SK-N-SH treated with all-trans-retinoic acid at 6 μM for 48 hours (cell line): ENCODE results near the gene ZMYM5.

Experiments
- ATAC-seq: fragments of 200-7000 bp; cut with Tn5 transposase; 3 replicates; pipeline ENCODE4 v1.9.1; 2020; ENCODE audit warnings: mild to moderate bottlenecking, moderate library complexity
- ARNTL ChIP-seq: fragments of 450-650 bp; formaldehyde crosslinking; IDR thresholded peaks from 2 replicates; pipeline ENCODE4 v1.5.0; 2020; ENCODE audit warnings: low read depth, mild to moderate bottlenecking, moderate library complexity, borderline replicate concordance
- BACH2 ChIP-seq: fragments of 250-450 bp; sonication (Bioruptor Pico); IDR thresholded peaks from 2 replicates; pipeline ENCODE4 v1.9.0; 2021; ENCODE audit warnings: mild to moderate bottlenecking, borderline replicate concordance
- CREB5 ChIP-seq: fragments of 250-450 bp; sonication (Bioruptor Pico); IDR thresholded peaks from 2 replicates; pipeline ENCODE4 v1.5.1; 2020; ENCODE audit warnings: low read depth, mild to moderate bottlenecking, moderate library complexity
- CSDC2 ChIP-seq: fragments of 250-450 bp; sonication (Bioruptor Pico); IDR thresholded peaks from 2 replicates; pipeline ENCODE4 v1.5.0; 2020; ENCODE audit warnings: mild to moderate bottlenecking, moderate library complexity
- CSRNP3 ChIP-seq: fragments of 250-450 bp; sonication (Bioruptor Pico); IDR thresholded peaks from 2 replicates; pipeline ENCODE4 v1.5.1; 2021; ENCODE audit warnings: mild to moderate bottlenecking, moderate library complexity
- GLIS3 ChIP-seq: fragments of 250-450 bp; sonication (Bioruptor Pico); IDR thresholded peaks from 2 replicates; pipeline ENCODE4 v1.5.0; 2020; ENCODE audit warnings: mild to moderate bottlenecking, moderate library complexity
- ISL1 ChIP-seq: fragments of 250-450 bp; sonication (Bioruptor Pico); IDR thresholded peaks from 2 replicates; pipeline ENCODE4 v2.1.2; 2022; ENCODE audit warnings: mild to moderate bottlenecking, moderate library complexity
- POU6F1 ChIP-seq: fragments of 250-450 bp; sonication (Bioruptor Pico); IDR thresholded peaks from 2 replicates; pipeline ENCODE4 v1.8.0; 2021; ENCODE audit warnings: low read depth, mild to moderate bottlenecking, moderate library complexity, borderline replicate concordance
- PPARA ChIP-seq: fragments of 250-450 bp; sonication (Bioruptor Pico); IDR thresholded peaks from 2 replicates; pipeline ENCODE4 v1.5.0; 2020; ENCODE audit warnings: mild to moderate bottlenecking, borderline replicate concordance
- RARB ChIP-seq: fragments of 250-450 bp; sonication (Bioruptor Pico); IDR thresholded peaks from 2 replicates; pipeline ENCODE4 v1.8.0; 2021; ENCODE audit warnings: mild to moderate bottlenecking, moderate library complexity
- SNAI2 ChIP-seq: fragments of 250-450 bp; sonication (Bioruptor Pico); IDR thresholded peaks from 2 replicates; pipeline ENCODE4 v1.5.0; 2020; ENCODE audit warnings: mild to moderate bottlenecking, moderate library complexity
- TOX ChIP-seq: fragments of 250-450 bp; sonication (Bioruptor Pico); IDR thresholded peaks from 2 replicates; pipeline ENCODE4 v1.8.0; 2021; ENCODE audit warnings: mild to moderate bottlenecking, moderate library complexity, borderline replicate concordance
- TSHZ2 ChIP-seq: fragments of 250-450 bp; sonication (Bioruptor Pico); IDR thresholded peaks from 2 replicates; pipeline ENCODE4 v1.5.0; 2020; ENCODE audit warnings: mild to moderate bottlenecking, moderate library complexity
- ZC3H10 ChIP-seq: fragments of 250-450 bp; sonication (Bioruptor Pico); IDR thresholded peaks from 2 replicates; pipeline ENCODE4 v1.5.1; 2021; ENCODE audit warnings: mild to moderate bottlenecking, moderate library complexity
- ZFP3 ChIP-seq: fragments of 250-450 bp; sonication (Bioruptor Pico); IDR thresholded peaks from 2 replicates; pipeline ENCODE4 v1.5.0; 2020; ENCODE audit warnings: mild to moderate bottlenecking, moderate library complexity
- ZFP30 ChIP-seq: fragments of 450-650 bp; formaldehyde crosslinking; IDR thresholded peaks from 2 replicates; pipeline ENCODE4 v1.5.0; 2022; ENCODE audit warnings: mild to moderate bottlenecking, moderate library complexity
- ZNF565 ChIP-seq: fragments of 450-650 bp; formaldehyde crosslinking; conservative IDR thresholded peaks from 2 replicates; pipeline ENCODE4 v1.5.0; 2020; ENCODE audit warnings: low read depth, mild to moderate bottlenecking, moderate library complexity
- ZNF70 ChIP-seq: fragments of 450-650 bp; formaldehyde crosslinking; IDR thresholded peaks from 2 replicates; pipeline ENCODE4 v1.5.0; 2020; ENCODE audit warnings: mild to moderate bottlenecking, moderate library complexity
- ZNF8 ChIP-seq: fragments of 450-650 bp; formaldehyde crosslinking; IDR thresholded peaks from 2 replicates; pipeline ENCODE4 v1.5.0; 2020; ENCODE audit warnings: mild to moderate bottlenecking, moderate library complexity

Gene ZMYM5

GRCh38 chr13:19852766-19853165 is 10.7 kb downstream of the ZMYM5 start:
- TF ChIP-seq TSHZ2 (CRISPR knock-in tag) = no peak
- no peak for TF ChIP-seq ZNF8 (CRISPR knock-in tag)
- no peak for TF ChIP-seq CSRNP3
- no peak for TF ChIP-seq RARB (CRISPR knock-in tag)
- TF ChIP-seq ZFP3 (CRISPR knock-in tag) = no peak
- no peak for TF ChIP-seq ISL1 (CRISPR knock-in tag)
- TF ChIP-seq BACH2 (CRISPR knock-in tag) = no peak
- no peak for TF ChIP-seq ZNF565 (CRISPR knock-in tag)
- TF ChIP-seq GLIS3 (CRISPR knock-in tag) = no peak
- TF ChIP-seq ZC3H10 (CRISPR knock-in tag) = no peak
- TF ChIP-seq ZFP30 (CRISPR knock-in tag) = no peak
- TF ChIP-seq TOX (CRISPR knock-in tag) = no peak
- no peak for ATAC-seq

GRCh38 chr13:19845758-19846157 is 17.7 kb downstream of the ZMYM5 start:
- TF ChIP-seq GLIS3 (CRISPR knock-in tag) (no peak), ISL1 (CRISPR knock-in tag) (0 out of 2 replicates have a peak, but pooled peaks have one; percentile 10), CSDC2 (CRISPR knock-in tag) (no peak), POU6F1 (CRISPR knock-in tag) (no peak), ZFP3 (CRISPR knock-in tag) (no peak), PPARA (CRISPR knock-in tag) (no peak), ZNF565 (CRISPR knock-in tag) (no peak), ZNF70 (peak; percentile 58; the same call in 1 of the 2 replicates), TSHZ2 (CRISPR knock-in tag) (no peak), ARNTL (CRISPR knock-in tag) (no peak), CREB5 (CRISPR knock-in tag) (no peak), CSRNP3 (no peak)
- ATAC-seq = peak; percentile 99

- TF ChIP-seq CSRNP3 = no peak
- TF ChIP-seq ISL1 (CRISPR knock-in tag) = peak; percentile 59
- no peak for TF ChIP-seq GLIS3 (CRISPR knock-in tag)
- no peak for TF ChIP-seq ZFP3 (CRISPR knock-in tag)
- TF ChIP-seq ZNF565 (CRISPR knock-in tag) = no peak
- no peak for TF ChIP-seq SNAI2 (CRISPR knock-in tag)
- no peak for TF ChIP-seq BACH2 (CRISPR knock-in tag)
- peak; percentile 53 for ATAC-seq
These were observed 24.6 kb downstream of the ZMYM5 start for GRCh38 chr13:19838865-19839275.
